GM03348 (cell line): Measurements from ENCODE around the gene TMEM43.
A peak's percentile ranks its signal among the peaks of the same experiment; 100 is the strongest.

Experiments
- DNase-seq: peaks from one replicate; pipeline ENCODE4 v3.0.0; 2012; ENCODE audit warnings: low spot score

Gene TMEM43

GRCh38 chr3:14178247-14179113, 53.6 kb downstream of the TMEM43 start, which contains the start of the genes LSM3 and XPC:
TSS of gene LSM3 (plus strand) at chr3:14178817. CDS start at chr3:14178861, 44 bp downstream.
TSS of gene XPC (minus strand) at chr3:14178601. CDS start at chr3:14178568, 33 bp downstream.
- DNase-seq, result peak; percentile 96

- DNase-seq, result no peak
These were observed 54.2 kb downstream of the TMEM43 start for GRCh38 chr3:14179114-14179465.

- no peak for DNase-seq
These were observed 54.9 kb downstream of the TMEM43 start for GRCh38 chr3:14179795-14180194.

- DNase-seq, result no peak
These were observed 56.4 kb downstream of the TMEM43 start for GRCh38 chr3:14181253-14181652.

- no peak for DNase-seq
These were observed 58.2 kb downstream of the TMEM43 start for GRCh38 chr3:14183015-14183577.

- no peak for DNase-seq
These were observed 62.1 kb downstream of the TMEM43 start for GRCh38 chr3:14186854-14187458.

- no peak for DNase-seq
These were observed 63.3 kb downstream of the TMEM43 start for GRCh38 chr3:14188041-14188754.
